Testis (tissue), 3 donors: Measurements from ENCODE around the gene GASK1A. TPM values are rescaled to one million over a fixed set of nuclear protein-coding genes. Genes with fewer than 3 reads are reported as not detected.

ENCODE experiments used
- DNase-seq: peaks from one replicate; pipeline ENCODE4 v3.0.0-alpha.2; 2019
- H3K27ac ChIP-seq, 2 donors: fragments of 200-600 bp; sonication (generic); one replicate each; pipeline ENCODE4 v1.5.1; 2019
- H3K27me3 ChIP-seq: fragments of 200-600 bp; sonication (generic); one replicate; pipeline ENCODE4 v1.5.1; 2019
- H3K36me3 ChIP-seq: fragments of 200-600 bp; sonication (generic); one replicate; pipeline ENCODE4 v1.5.1; 2017; ENCODE audit warnings: low read depth; ENCODE audit errors: missing control alignments
- H3K4me1 ChIP-seq: fragments of 200-600 bp; sonication (generic); one replicate; pipeline ENCODE4 v1.5.1; 2019
- H3K4me3 ChIP-seq, 2 donors: fragments of 200-600 bp; sonication (generic); one replicate each; pipeline ENCODE4 v1.5.1; 2017 to 2019
- H3K9me3 ChIP-seq: fragments of 200-600 bp; sonication (generic); one replicate; pipeline ENCODE4 v1.5.1; 2017
- CTCF ChIP-seq, 3 experiments: fragments of 450-650 bp in 2 of 3; fragments of 200-600 bp in 1 of 3; sonication (generic) in 1 of 3; IDR thresholded peaks; one replicate each; pipeline ENCODE4 v1.5.1; 2016 to 2019; ENCODE audit warnings: antibody characterized with exemption in 3 of 3, mild to moderate bottlenecking in 2 of 3, moderate library complexity in 1 of 3
- POLR2A ChIP-seq: fragments of 450-650 bp; IDR thresholded peaks from one replicate; pipeline ENCODE4 v1.6.1; 2017; ENCODE audit warnings: antibody characterized with exemption, mild to moderate bottlenecking, moderate library complexity
- WGBS, 2 donors: methylation state at CpG; one replicate each; pipeline ENCODE4 v1.1.5; 2018; 5-methylcytosine and 5-hydroxymethylcytosine counted together
- intact Hi-C: fragments of 100-400 bp; cut with DNase I; formaldehyde crosslinking; loops from one replicate; pipeline ENCODE4 v1.15.1; 2023; ENCODE audit warnings: low total_unique reads
- polyA plus RNA-seq: library from polyadenylated mRNA; stranded (reverse); fragments of 350-450 nt; fragmentation: Illumina TruSeq; extraction: RNeasy Lipid Tissue Mini Kit (QIAGEN cat#74804); gene quantifications from one replicate; pipeline ENCODE4 v1.2.3, GENCODE V29; 2014; ENCODE audit warnings: low read depth, low replicate concordance; ENCODE audit not compliant: insufficient read depth
- total RNA-seq, 2 donors: library from RNA; depleted of rRNA; stranded (reverse); fragments of >200 nt; gene quantifications; one replicate each; pipeline ENCODE4 v1.2.3, GENCODE V29; 2016

The GASK1A gene
- total and polyA plus RNA-seq, 3 donors from 2014 or later, result 6.2 to 22.2 (median 18.7) TPM

GRCh38 chr3:43019826-43020225 lies 40.7 kb downstream of the GASK1A start:
- no peaks in the 10 kb centered on the region for H3K27me3 ChIP-seq
- DNase-seq, result no peak
- H3K4me3 ChIP-seq, result no peak overlapping the region
- TF ChIP-seq POLR2A, result no peak
- no peak for TF ChIP-seq CTCF (IDR thresholded peaks at IDR 0.05)
- no peaks in the 10 kb centered on the region for H3K36me3 ChIP-seq
- intact Hi-C loops, result no loop called here
- H3K4me1 ChIP-seq, result no peaks in the 10 kb centered on the region
- no peaks in the 10 kb centered on the region for H3K9me3 ChIP-seq
- H3K27ac ChIP-seq, result peak overlapping the region in 1 of 2 donors; percentile 42

GRCh38 chr3:43021186-43021585 lies 42.1 kb downstream of the GASK1A start:
- Histone ChIP-seq H3K36me3 (no peaks in the 10 kb centered on the region), H3K9me3 (no peaks in the 10 kb centered on the region), H3K27me3 (no peaks in the 10 kb centered on the region), H3K4me3 (no peak overlapping the region), H3K27ac (peak overlapping the region; percentile 27 to 60), H3K4me1 (no peaks in the 10 kb centered on the region)
- intact Hi-C loops, result no loop called here
- 83 to 85% methylated on average over 4 of the region's 4 CpGs for WGBS, 2 donors
- DNase-seq, result no peak
- TF ChIP-seq POLR2A (no peak), CTCF (IDR thresholded peaks at IDR 0.05) (no peak)

- H3K9me3 ChIP-seq, result no peaks in the 10 kb centered on the region
- no peaks in the 10 kb centered on the region for H3K4me1 ChIP-seq
- no peaks in the 10 kb centered on the region for H3K27me3 ChIP-seq
- no peak overlapping the region for H3K4me3 ChIP-seq
- peak overlapping the region in 1 of 2 donors; percentile 60 for H3K27ac ChIP-seq
- intact Hi-C loops, result no loop called here
- WGBS, 2 donors, result 43 to 50% methylated on average over 1 of the region's 1 CpG
- TF ChIP-seq POLR2A (no peak), CTCF (IDR thresholded peaks at IDR 0.05) (no peak)
- peak; percentile 56 for DNase-seq
- no peaks in the 10 kb centered on the region for H3K36me3 ChIP-seq
Observed at GRCh38 chr3:43022121-43022520, 43.0 kb downstream of the GASK1A start.

GRCh38 chr3:43023066-43023465 lies 44.0 kb downstream of the GASK1A start:
- Histone ChIP-seq H3K27ac (no peak overlapping the region), H3K9me3 (no peaks in the 10 kb centered on the region), H3K4me3 (no peak overlapping the region), H3K4me1 (no peaks in the 10 kb centered on the region), H3K36me3 (no peaks in the 10 kb centered on the region), H3K27me3 (no peaks in the 10 kb centered on the region)
- no peak for DNase-seq
- WGBS, 2 donors, result 82 to 90% methylated on average over 4 of the region's 4 CpGs
- intact Hi-C loops, result no loop called here
- no peak for TF ChIP-seq POLR2A
- no peak for TF ChIP-seq CTCF (IDR thresholded peaks at IDR 0.05)

- Histone ChIP-seq H3K36me3 (no peaks in the 10 kb centered on the region), H3K27ac (no peak overlapping the region), H3K4me1 (no peaks in the 10 kb centered on the region), H3K4me3 (no peak overlapping the region), H3K9me3 (no peaks in the 10 kb centered on the region), H3K27me3 (no peaks in the 10 kb centered on the region)
- TF ChIP-seq POLR2A (no peak), CTCF (IDR thresholded peaks at IDR 0.05) (no peak)
- 64 to 80% methylated on average over 5 of the region's 5 CpGs for WGBS, 2 donors
- DNase-seq, result no peak
- intact Hi-C loops, result no loop called here
Observed at GRCh38 chr3:43023746-43024145, 44.6 kb downstream of the GASK1A start.
